HepG2 (cell line): ENCODE data around the gene GNAI2. TPM values are rescaled to one million over a fixed set of nuclear protein-coding genes. Genes with fewer than 3 reads are reported as not detected.

Experiments used
- CENPT ChIP-seq: sonication (generic); formaldehyde crosslinking; IDR thresholded peaks from 2 replicates; pipeline ENCODE4 v1.8.0; 2022; ENCODE audit warnings: low read depth, mild to moderate bottlenecking, moderate library complexity, missing genetic modification reagents
- ESRRA ChIP-seq: sonication (generic); formaldehyde crosslinking; IDR thresholded peaks from 2 replicates; pipeline ENCODE4 v1.5.1; 2020; ENCODE audit warnings: mild to moderate bottlenecking, low read depth, missing genetic modification reagents
- ETV6 ChIP-seq: sonication (generic); formaldehyde crosslinking; conservative IDR thresholded peaks from 2 replicates; pipeline ENCODE4 v1.4.0; 2020; ENCODE audit warnings: missing genetic modification reagents
- NFYB ChIP-seq: sonication (generic); formaldehyde crosslinking; IDR thresholded peaks from 2 replicates; pipeline ENCODE4 v1.4.0; 2020; ENCODE audit warnings: missing genetic modification reagents
- NFYC ChIP-seq: IDR thresholded peaks from 2 replicates; pipeline ENCODE4 v1.6.1; 2016; ENCODE audit warnings: missing genetic modification reagents, missing compliant biosample characterization
- NONO ChIP-seq, 2 experiments: fragments of 450-650 bp in 1 of 2; sonication (generic) in 1 of 2; formaldehyde crosslinking in 1 of 2; IDR thresholded peaks in 1 of 2; conservative IDR thresholded peaks in 1 of 2; 2 replicates each; pipeline versions ENCODE4 v1.6.1 to v1.8.0; 2017 to 2022; ENCODE audit warnings: mild to moderate bottlenecking in 1 of 2, missing genetic modification reagents in 1 of 2, moderate library complexity in 1 of 2
- POLR2A ChIP-seq, 2 experiments: IDR thresholded peaks; 2 replicates each; pipeline ENCODE4 v1.6.1; 2011; ENCODE audit warnings: low read depth in 2 of 2, low read length in 2 of 2, mild to moderate bottlenecking in 1 of 2, moderate library complexity in 1 of 2; ENCODE audit not compliant: insufficient read depth in 1 of 2
- SIX4 ChIP-seq: sonication (generic); formaldehyde crosslinking; IDR thresholded peaks from 2 replicates; pipeline ENCODE4 v1.4.0; 2020; ENCODE audit warnings: missing genetic modification reagents
- SOX5 ChIP-seq: IDR thresholded peaks from 2 replicates; pipeline ENCODE4 v1.6.1; 2016; ENCODE audit warnings: borderline replicate concordance
- ZBTB39 ChIP-seq: sonication (generic); formaldehyde crosslinking; IDR thresholded peaks from 2 replicates; pipeline ENCODE4 v1.5.0; 2020; ENCODE audit warnings: missing genetic modification reagents
- ZNF160 ChIP-seq: sonication (generic); formaldehyde crosslinking; IDR thresholded peaks from 2 replicates; pipeline ENCODE4 v1.8.0; 2022; ENCODE audit warnings: mild to moderate bottlenecking, inconsistent platforms, missing genetic modification reagents
- ZNF432 ChIP-seq: sonication (generic); formaldehyde crosslinking; IDR thresholded peaks from 2 replicates; pipeline ENCODE4 v1.5.0; 2020; ENCODE audit warnings: missing genetic modification reagents, mild to moderate bottlenecking, borderline replicate concordance
- ZNF563 ChIP-seq: sonication (generic); formaldehyde crosslinking; IDR thresholded peaks from 2 replicates; pipeline ENCODE4 v1.8.0; 2022; ENCODE audit warnings: mild to moderate bottlenecking, moderate library complexity, missing genetic modification reagents
- ZNF740 ChIP-seq: sonication (generic); formaldehyde crosslinking; IDR thresholded peaks from 2 replicates; pipeline ENCODE4 v1.4.0; 2020; ENCODE audit warnings: missing genetic modification reagents
- ZNF772 ChIP-seq: sonication (generic); formaldehyde crosslinking; IDR thresholded peaks from 2 replicates; pipeline ENCODE4 v1.5.0; 2020; ENCODE audit warnings: mild to moderate bottlenecking, missing genetic modification reagents
- polyA plus RNA-seq, 8 experiments: library from polyadenylated mRNA; depleted of rRNA in 3 of 8; stranded (reverse) in 7 of 8; unstranded in 1 of 8; fragments of >200 nt; fragmentation: Illumina TruSeq in 4 of 8; extraction: Trizol in 4 of 8; gene quantifications; 2 replicates each; pipeline versions ENCODE4 v1.2.1 to v1.2.3, GENCODE V29; 2011 to 2016; ENCODE audit warnings: low read depth in 4 of 8, missing spikeins in 1 of 8, mixed read lengths in 1 of 8; ENCODE audit not compliant: insufficient read depth in 1 of 8
- total RNA-seq, 5 experiments: library from RNA; depleted of rRNA; stranded (reverse); fragments of >200 nt; fragmentation: Illumina TruSeq; extraction: Trizol; gene quantifications; 2 replicates each; pipeline ENCODE4 v1.2.3, GENCODE V29; 2016; ENCODE audit warnings: low read depth in 1 of 5
- TF ChIP-seq, protein P1 (sequence below): sonication (generic); formaldehyde crosslinking; IDR thresholded peaks from 2 replicates; pipeline ENCODE4 v1.4.0; 2020; ENCODE audit warnings: missing genetic modification reagents, borderline replicate concordance
- TF ChIP-seq, protein P2 (sequence below): IDR thresholded peaks from 2 replicates; pipeline ENCODE4 v1.6.1; 2016; ENCODE audit warnings: missing biosample characterization, missing genetic modification reagents, low read depth
- TF ChIP-seq, protein P3 (sequence below): sonication (generic); formaldehyde crosslinking; IDR thresholded peaks from 2 replicates; pipeline ENCODE4 v1.5.1; 2020; ENCODE audit warnings: missing genetic modification reagents, mild to moderate bottlenecking, borderline replicate concordance

Gene GNAI2
- total and polyA plus RNA-seq, 2 of the 13 experiments (the other 11 are each of a cell fraction or from before 2014, with no cell fraction given) = 51.1 to 66.2 TPM

GRCh38 chr3:50260027-50260941 is 24.3 kb downstream of the GNAI2 start (continued):
- TF ChIP-seq SOX5 = peak; percentile 67; the same call in 1 of the 2 replicates
- 0 out of 2 replicates have a peak, but pooled peaks have one; percentile 8 for TF ChIP-seq NFYB (CRISPR knock-in tag)
- peak; percentile 79; the same call in 1 of the 2 replicates for TF ChIP-seq ZNF740
- TF ChIP-seq POLR2A (IDR thresholded peaks at IDR 0.05; ENCODE audit: insufficient read depth in 1 of 2, low read depth in 2 of 2, low read length in 2 of 2) = peak in 1 of 2 experiments; percentile 54; a peak in 1 of 4 replicates
- 0 out of 2 replicates have a peak, but pooled peaks have one; percentile 42 for TF ChIP-seq ETV6
- TF ChIP-seq, protein P1, sequence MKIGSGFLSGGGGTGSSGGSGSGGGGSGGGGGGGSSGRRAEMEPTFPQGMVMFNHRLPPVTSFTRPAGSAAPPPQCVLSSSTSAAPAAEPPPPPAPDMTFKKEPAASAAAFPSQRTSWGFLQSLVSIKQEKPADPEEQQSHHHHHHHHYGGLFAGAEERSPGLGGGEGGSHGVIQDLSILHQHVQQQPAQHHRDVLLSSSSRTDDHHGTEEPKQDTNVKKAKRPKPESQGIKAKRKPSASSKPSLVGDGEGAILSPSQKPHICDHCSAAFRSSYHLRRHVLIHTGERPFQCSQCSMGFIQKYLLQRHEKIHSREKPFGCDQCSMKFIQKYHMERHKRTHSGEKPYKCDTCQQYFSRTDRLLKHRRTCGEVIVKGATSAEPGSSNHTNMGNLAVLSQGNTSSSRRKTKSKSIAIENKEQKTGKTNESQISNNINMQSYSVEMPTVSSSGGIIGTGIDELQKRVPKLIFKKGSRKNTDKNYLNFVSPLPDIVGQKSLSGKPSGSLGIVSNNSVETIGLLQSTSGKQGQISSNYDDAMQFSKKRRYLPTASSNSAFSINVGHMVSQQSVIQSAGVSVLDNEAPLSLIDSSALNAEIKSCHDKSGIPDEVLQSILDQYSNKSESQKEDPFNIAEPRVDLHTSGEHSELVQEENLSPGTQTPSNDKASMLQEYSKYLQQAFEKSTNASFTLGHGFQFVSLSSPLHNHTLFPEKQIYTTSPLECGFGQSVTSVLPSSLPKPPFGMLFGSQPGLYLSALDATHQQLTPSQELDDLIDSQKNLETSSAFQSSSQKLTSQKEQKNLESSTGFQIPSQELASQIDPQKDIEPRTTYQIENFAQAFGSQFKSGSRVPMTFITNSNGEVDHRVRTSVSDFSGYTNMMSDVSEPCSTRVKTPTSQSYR (CRISPR knock-in tag) = peak; percentile 37; the same call in 1 of the 2 replicates
- TF ChIP-seq ZBTB39 (CRISPR knock-in tag) = 0 out of 2 replicates have a peak, but pooled peaks have one; percentile 37
- no peak for TF ChIP-seq NONO (IDR thresholded peaks at IDR 0.05)
- TF ChIP-seq NONO (CRISPR knock-in tag; conservative IDR thresholded peaks at IDR 0.05) = peak; percentile 87
- peak; percentile 60 for TF ChIP-seq SIX4 (CRISPR knock-in tag)
- TF ChIP-seq, protein P2, sequence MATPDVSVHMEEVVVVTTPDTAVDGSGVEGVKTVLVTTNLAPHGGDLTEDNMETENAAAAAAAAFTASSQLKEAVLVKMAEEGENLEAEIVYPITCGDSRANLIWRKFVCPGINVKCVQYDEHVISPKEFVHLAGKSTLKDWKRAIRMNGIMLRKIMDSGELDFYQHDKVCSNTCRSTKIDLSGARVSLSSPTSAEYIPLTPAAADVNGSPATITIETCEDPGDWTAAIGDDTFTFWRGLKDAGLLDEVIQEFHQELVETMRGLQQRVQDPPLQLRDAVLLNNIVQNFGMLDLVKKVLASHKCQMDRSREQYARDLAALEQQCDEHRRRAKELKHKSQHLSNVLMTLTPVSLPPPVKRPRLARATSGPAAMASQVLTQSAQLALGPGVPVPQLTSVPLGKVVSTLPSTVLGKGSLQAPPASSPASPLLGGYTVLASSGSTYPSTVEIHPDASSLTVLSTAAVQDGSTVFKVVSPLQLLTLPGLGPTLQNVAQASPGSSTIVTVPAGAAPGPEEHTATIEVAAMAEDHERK (CRISPR knock-in tag) = 0 out of 2 replicates have a peak, but pooled peaks have one; percentile 23
- no peak for TF ChIP-seq ZNF432 (CRISPR knock-in tag)
- TF ChIP-seq ZNF772 (CRISPR knock-in tag) = peak; percentile 89
- TF ChIP-seq NFYC (CRISPR knock-in tag) = 0 out of 2 replicates have a peak, but pooled peaks have one; percentile 19
- peak; percentile 73; the same call in 1 of the 2 replicates for TF ChIP-seq CENPT (CRISPR knock-in tag)
- peak; percentile 76 for TF ChIP-seq ZNF160
- peak; percentile 59; the same call in 1 of the 2 replicates for TF ChIP-seq ESRRA
- TF ChIP-seq ZNF563 (CRISPR knock-in tag) = peak; percentile 63; the same call in 1 of the 2 replicates
- TF ChIP-seq, protein P3, sequence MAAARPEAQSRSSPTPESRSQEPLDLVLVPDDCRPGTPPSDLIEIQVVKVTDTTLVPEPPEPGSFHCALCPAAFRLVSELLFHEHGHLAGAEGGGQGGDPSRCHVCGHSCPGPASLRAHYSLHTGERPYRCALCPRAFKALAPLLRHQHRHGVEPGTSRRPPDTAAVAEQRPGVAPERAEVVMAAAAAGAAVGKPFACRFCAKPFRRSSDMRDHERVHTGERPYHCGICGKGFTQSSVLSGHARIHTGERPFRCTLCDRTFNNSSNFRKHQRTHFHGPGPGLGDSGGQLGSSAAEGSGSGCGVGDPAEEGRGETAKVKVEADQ (CRISPR knock-in tag) = peak; percentile 49; the same call in 1 of the 2 replicates
